GM23248 (cell line): ENCODE measurements around the gene PRKAR1A. TPM values are rescaled to one million over a fixed set of nuclear protein-coding genes. Genes with fewer than 3 reads are reported as not detected.

ENCODE experiments used
- DNase-seq: peaks from one replicate; pipeline ENCODE4 v3.0.0-alpha.2; 2015
- H2AFZ ChIP-seq: fragments of 200-600 bp; sonication (generic); 2 replicates; pipeline ENCODE4 v1.6.1; 2016; ENCODE audit warnings: antibody characterized with exemption
- H3F3A ChIP-seq: fragments of 200-600 bp; sonication (generic); 2 replicates; pipeline ENCODE4 v1.6.1; 2016; ENCODE audit warnings: mild to moderate bottlenecking, antibody characterized with exemption, mixed run types; ENCODE audit not compliant: insufficient read depth
- H3K27ac ChIP-seq: fragments of 200-600 bp; sonication (generic); 2 replicates; pipeline ENCODE4 v1.5.1; 2016; ENCODE audit warnings: mild to moderate bottlenecking
- H3K27me3 ChIP-seq: fragments of 200-600 bp; sonication (generic); replicated peaks from 2 replicates; pipeline ENCODE4 v1.6.1; 2016; ENCODE audit warnings: mild to moderate bottlenecking; ENCODE audit not compliant: insufficient read depth
- H3K36me3 ChIP-seq: fragments of 200-600 bp; sonication (generic); 2 replicates; pipeline ENCODE4 v1.6.1; 2016; ENCODE audit warnings: low read depth, mild to moderate bottlenecking
- H3K4me1 ChIP-seq: fragments of 200-600 bp; sonication (generic); 2 replicates; pipeline ENCODE4 v1.6.1; 2016; ENCODE audit warnings: mild to moderate bottlenecking; ENCODE audit not compliant: insufficient read depth
- H3K4me2 ChIP-seq: fragments of 200-600 bp; sonication (generic); one replicate; pipeline ENCODE4 v1.6.1; 2016; ENCODE audit warnings: mild to moderate bottlenecking; ENCODE audit not compliant: unreplicated experiment
- H3K4me3 ChIP-seq: fragments of 200-600 bp; sonication (generic); 2 replicates; pipeline ENCODE4 v1.5.1; 2016; ENCODE audit warnings: mild to moderate bottlenecking
- H3K79me2 ChIP-seq: fragments of 200-600 bp; sonication (generic); 2 replicates; pipeline ENCODE4 v1.6.1; 2016; ENCODE audit warnings: mild to moderate bottlenecking; ENCODE audit not compliant: insufficient read depth
- H3K9ac ChIP-seq: fragments of 200-600 bp; sonication (generic); 2 replicates; pipeline ENCODE4 v1.6.1; 2016; ENCODE audit warnings: mild to moderate bottlenecking
- H3K9me2 ChIP-seq: fragments of 200-600 bp; sonication (generic); 2 replicates; pipeline ENCODE4 v1.6.1; 2016; ENCODE audit warnings: mixed run types, mild to moderate bottlenecking, moderate library complexity; ENCODE audit not compliant: insufficient read depth
- H3K9me3 ChIP-seq: fragments of 200-600 bp; sonication (generic); one replicate; pipeline ENCODE4 v1.6.1; 2017; ENCODE audit warnings: low read depth
- H4K20me1 ChIP-seq: fragments of 200-600 bp; sonication (generic); 2 replicates; pipeline ENCODE4 v1.6.0; 2016; ENCODE audit not compliant: insufficient read depth
- EZH2 ChIP-seq: fragments of 200-600 bp; sonication (generic); IDR thresholded peaks from 2 replicates; pipeline ENCODE4 v1.6.1; 2018; ENCODE audit warnings: antibody characterized with exemption, mild to moderate bottlenecking; ENCODE audit not compliant: insufficient read depth, poor library complexity, severe bottlenecking
- EZH2phosphoT487 ChIP-seq: fragments of 200-600 bp; sonication (generic); IDR thresholded peaks from 2 replicates; pipeline ENCODE4 v1.6.1; 2018; ENCODE audit warnings: antibody characterized with exemption, moderate library complexity, mild to moderate bottlenecking, low read depth; ENCODE audit not compliant: insufficient read depth
- WGBS, 2 experiments: methylation state at CpG; one replicate each; pipeline ENCODE4 v1.1.6; 2015 to 2017; ENCODE audit warnings: low lambda C conversion rate in 2 of 2, low coverage in 1 of 2; ENCODE audit errors: missing lambda C conversion rate in 2 of 2; 5-methylcytosine and 5-hydroxymethylcytosine counted together
- in situ Hi-C: fragments of 300-500 bp; cut with MboI; formaldehyde crosslinking; loops from 2 replicates; pipeline ENCODE4 v1.15.0; 2020
- polyA plus RNA-seq: library from polyadenylated mRNA; unstranded; fragments of >200 nt; fragmentation: Nextera tagmentation; extraction: Ambion mirVana; gene quantifications from 2 replicates; pipeline ENCODE4 v1.2.1, GENCODE V29; 2016
- total RNA-seq: library from RNA; depleted of rRNA; stranded (reverse); fragments of >200 nt; shearing (Covaris generic); gene quantifications from 2 replicates; pipeline ENCODE4 v1.2.3, GENCODE V29; 2014

Gene PRKAR1A
- total and polyA plus RNA-seq, 2 experiments from 2014 or later, result 281 to 331 TPM

DNA sequence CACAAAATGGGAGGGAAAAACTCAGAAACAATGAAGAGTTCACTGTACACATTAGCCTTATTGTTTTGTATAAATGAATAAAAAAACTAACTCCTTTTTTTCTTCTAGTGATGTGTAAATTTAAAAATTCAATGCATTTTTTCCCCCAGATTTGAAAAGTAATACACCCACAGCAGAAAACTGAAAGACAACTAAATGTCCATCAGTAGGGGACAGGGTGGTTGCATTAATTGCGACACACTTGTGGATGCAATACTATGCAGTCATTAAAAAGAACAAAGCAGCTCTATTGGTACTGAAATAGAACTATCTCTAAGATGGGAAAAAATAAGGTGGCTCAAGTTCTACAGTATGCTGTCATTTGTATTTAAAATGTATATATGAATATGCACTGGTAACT is 41.3 kb upstream of the PRKAR1A start:
- Histone ChIP-seq H3K4me1 (no peaks in the 10 kb centered on the region), H3K36me3 (no peaks in the 10 kb centered on the region), H4K20me1 (no peaks in the 10 kb centered on the region), H3F3A (no peaks in the 10 kb centered on the region; the same call in 1 of the 2 replicates), H3K9ac (no peak overlapping the region), H3K9me3 (no peaks in the 10 kb centered on the region), H2AFZ (no peak overlapping the region), H3K79me2 (no peaks in the 10 kb centered on the region), H3K27ac (no peak overlapping the region), H3K4me2 (no peak overlapping the region), H3K27me3 (no peaks in the 10 kb centered on the region), H3K9me2 (no peaks in the 10 kb centered on the region), H3K4me3 (no peak overlapping the region)
- DNase-seq, result no peak
- in situ Hi-C loops, result no loop called here
- WGBS, 2 experiments, result 90 to 100% methylated on average over 1 of the region's 1 CpG
- TF ChIP-seq EZH2phosphoT487 (no peak), EZH2 (no peak)

GRCh38 chr17:68480885-68481284 is 31.3 kb upstream of the PRKAR1A start:
- Histone ChIP-seq H3K9ac (no peak overlapping the region), H3F3A (no peaks in the 10 kb centered on the region), H3K4me2 (no peak overlapping the region), H3K9me2 (no peaks in the 10 kb centered on the region; the same call in 1 of the 2 replicates), H3K27me3 (peaks cover 22% of the 10 kb centered on the region), H2AFZ (no peak overlapping the region), H3K27ac (no peak overlapping the region), H3K79me2 (no peaks in the 10 kb centered on the region), H3K4me1 (no peaks in the 10 kb centered on the region), H3K9me3 (no peaks in the 10 kb centered on the region), H3K36me3 (no peaks in the 10 kb centered on the region), H4K20me1 (no peaks in the 10 kb centered on the region), H3K4me3 (no peak overlapping the region)
- no peak for TF ChIP-seq EZH2phosphoT487
- TF ChIP-seq EZH2, result no peak
- 68 to 73% methylated on average over 4 of the region's 4 CpGs for WGBS, 2 experiments
- no peak for DNase-seq
- in situ Hi-C loops, result no loop called here

- H3K9me3 ChIP-seq, result no peaks in the 10 kb centered on the region
- H3K4me2 ChIP-seq, result no peak overlapping the region
- H3F3A ChIP-seq, result no peaks in the 10 kb centered on the region
- no peak overlapping the region for H3K27ac ChIP-seq
- TF ChIP-seq EZH2phosphoT487 (no peak), EZH2 (no peak)
- H3K4me3 ChIP-seq, result no peak overlapping the region
- in situ Hi-C loops, result no loop called here
- no peak for DNase-seq
- no peaks in the 10 kb centered on the region for H3K36me3 ChIP-seq
- peaks cover 20% of the 10 kb centered on the region for H3K27me3 ChIP-seq
- no peak overlapping the region for H3K9ac ChIP-seq
- no peak overlapping the region for H2AFZ ChIP-seq
- no peaks in the 10 kb centered on the region for H3K9me2 ChIP-seq
- 65 to 66% methylated on average over 4 of the region's 4 CpGs for WGBS, 2 experiments
- H3K79me2 ChIP-seq, result no peaks in the 10 kb centered on the region
- no peaks in the 10 kb centered on the region for H3K4me1 ChIP-seq
- H4K20me1 ChIP-seq, result no peaks in the 10 kb centered on the region
These were observed 29.6 kb upstream of the PRKAR1A start for GRCh38 chr17:68482576-68483041.

GRCh38 chr17:68484458-68484857 is 27.8 kb upstream of the PRKAR1A start:
- no peak overlapping the region for H2AFZ ChIP-seq
- DNase-seq, result no peak
- H3K27ac ChIP-seq, result no peak overlapping the region
- H3F3A ChIP-seq, result no peaks in the 10 kb centered on the region
- no peaks in the 10 kb centered on the region for H4K20me1 ChIP-seq
- no peaks in the 10 kb centered on the region for H3K79me2 ChIP-seq
- no peak overlapping the region for H3K4me3 ChIP-seq
- H3K4me1 ChIP-seq, result no peaks in the 10 kb centered on the region
- peaks cover 20% of the 10 kb centered on the region for H3K27me3 ChIP-seq
- H3K36me3 ChIP-seq, result no peaks in the 10 kb centered on the region
- 45% methylated on average over 2 of the region's 2 CpGs for WGBS, 2 experiments
- H3K9ac ChIP-seq, result no peak overlapping the region
- in situ Hi-C loops, result no loop called here
- TF ChIP-seq EZH2 (no peak), EZH2phosphoT487 (no peak)
- no peaks in the 10 kb centered on the region for H3K9me3 ChIP-seq
- H3K9me2 ChIP-seq, result no peaks in the 10 kb centered on the region
- H3K4me2 ChIP-seq, result no peak overlapping the region

GRCh38 chr17:68489919-68490318 is 22.3 kb upstream of the PRKAR1A start:
- H3K27me3 ChIP-seq, result peaks cover 12% of the 10 kb centered on the region
- no peaks in the 10 kb centered on the region for H3K79me2 ChIP-seq
- 0 out of 2 replicates have a peak, but pooled peaks cover 3% of the 10 kb centered on the region for H3K4me1 ChIP-seq
- no peak overlapping the region for H3K27ac ChIP-seq
- in situ Hi-C loops, result no loop called here
- H3K9me3 ChIP-seq, result no peaks in the 10 kb centered on the region
- DNase-seq, result no peak
- H3F3A ChIP-seq, result no peaks in the 10 kb centered on the region; the same call in 1 of the 2 replicates
- 36 to 42% methylated on average over 4 of the region's 4 CpGs for WGBS, 2 experiments
- no peaks in the 10 kb centered on the region for H3K36me3 ChIP-seq
- H4K20me1 ChIP-seq, result no peaks in the 10 kb centered on the region
- H3K4me2 ChIP-seq, result no peak overlapping the region
- TF ChIP-seq EZH2 (no peak), EZH2phosphoT487 (no peak)
- H2AFZ ChIP-seq, result no peak overlapping the region
- H3K4me3 ChIP-seq, result no peak overlapping the region
- H3K9me2 ChIP-seq, result no peaks in the 10 kb centered on the region
- no peak overlapping the region for H3K9ac ChIP-seq
